Measurements from ENCODE around the gene SHISA6.
A peak's percentile ranks its signal among the peaks of the same experiment; 100 is the strongest.
"Not testable (repeated sequence)": the region's sequence is repeated elsewhere in the genome, so short reads cannot be mapped to it uniquely, and the experiment has no call there.

The SHISA6 gene

DNA sequence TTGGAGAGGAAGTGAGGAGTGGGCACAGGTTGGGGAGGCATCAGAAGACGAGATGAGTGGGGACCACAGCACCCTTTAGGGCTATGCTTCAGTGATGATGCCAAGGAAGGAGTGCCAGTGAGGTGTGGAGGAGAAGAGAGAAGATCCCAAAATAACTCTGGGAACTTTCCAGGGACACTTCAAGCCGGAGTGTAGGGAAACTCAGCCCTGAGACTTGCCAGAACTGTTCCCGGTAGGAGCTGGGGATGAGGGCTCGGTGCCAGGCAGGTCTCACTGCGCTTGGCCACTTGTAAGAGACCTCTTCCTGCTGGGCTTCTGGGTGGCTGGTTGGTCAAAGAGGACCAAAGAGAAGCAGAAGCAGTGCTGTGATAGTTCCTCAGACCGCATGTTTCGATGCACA, 63.6 kb downstream of the SHISA6 start:
- DNase-seq = no peak

DNA sequence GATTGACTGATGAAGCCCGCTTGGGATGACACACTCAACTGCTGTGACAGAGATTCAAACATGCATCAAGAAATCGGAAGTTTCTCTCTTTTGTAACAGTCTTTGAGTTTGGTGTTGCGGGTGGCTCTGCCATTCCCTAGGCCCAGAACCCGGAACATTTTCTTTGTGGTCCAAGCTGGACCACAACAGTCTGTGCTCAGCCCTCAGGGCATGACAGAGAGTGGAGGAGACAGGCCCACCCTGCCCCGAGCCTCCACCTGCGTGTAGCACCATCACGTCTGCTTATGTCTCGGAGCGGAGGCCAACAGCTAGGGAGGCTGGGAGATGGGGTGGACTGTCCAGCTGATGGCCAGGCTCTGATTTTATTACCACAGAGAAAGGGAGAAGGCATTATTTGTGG, 64.5 kb downstream of the SHISA6 start:
- no peak for DNase-seq

DNA sequence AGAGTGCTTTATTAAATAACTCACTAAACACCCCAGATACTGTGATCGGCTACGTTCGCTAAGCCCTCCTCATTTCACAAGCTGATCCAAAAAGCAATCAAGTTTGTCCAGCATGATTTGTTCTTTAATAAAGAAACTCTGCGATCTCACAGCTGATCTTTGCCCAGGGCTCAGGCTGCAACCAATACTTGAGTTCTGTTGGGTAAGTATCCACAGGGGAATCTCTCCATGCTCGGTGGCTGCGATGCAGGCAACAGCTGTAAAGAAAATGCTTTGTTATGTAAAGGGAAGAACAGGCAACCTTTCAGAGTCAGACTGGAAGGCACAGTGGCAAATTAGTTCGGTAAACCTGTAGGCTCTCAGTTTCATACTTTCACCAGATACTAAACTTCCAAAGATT, 67.5 kb downstream of the SHISA6 start:
- no peak for DNase-seq

DNA sequence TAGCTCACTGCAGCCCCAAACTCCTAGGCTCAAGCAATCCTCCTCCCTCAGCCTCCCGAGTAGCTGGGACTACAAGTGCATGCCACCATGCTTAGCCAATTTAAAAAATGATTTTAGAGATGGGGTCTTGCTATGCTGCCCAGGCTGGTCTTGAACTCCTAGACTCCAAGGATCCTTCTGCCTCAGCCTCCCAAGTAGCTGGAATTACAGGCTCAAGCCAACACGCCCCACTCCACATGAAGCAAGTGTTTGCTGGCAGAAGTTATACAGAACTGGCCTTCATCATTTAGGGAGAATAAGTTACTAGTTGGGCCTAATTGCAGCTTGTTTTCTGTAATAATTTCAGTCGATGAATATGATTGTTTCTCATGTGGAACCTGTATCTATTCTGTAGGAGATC, 68.0 kb downstream of the SHISA6 start:
- no peak for DNase-seq

DNA sequence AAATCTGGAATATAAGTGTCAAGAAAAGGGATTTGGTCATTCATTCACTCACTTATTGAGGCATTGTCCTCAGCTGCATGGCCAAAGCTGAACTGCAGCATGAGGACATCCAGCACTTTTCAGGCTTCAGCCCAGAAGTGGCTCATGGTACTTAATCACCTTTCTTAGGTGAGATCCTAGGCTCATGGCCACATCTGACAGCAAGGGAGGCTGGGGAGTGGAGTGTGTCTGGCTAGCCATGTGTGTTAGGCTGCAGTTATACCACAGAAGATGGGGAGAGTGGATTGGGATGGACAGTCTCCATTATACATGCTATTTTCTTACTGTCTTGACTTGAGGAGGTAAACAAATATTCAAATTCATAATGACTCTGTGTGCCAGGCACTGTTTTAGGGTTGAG, 68.8 kb downstream of the SHISA6 start:
- no peak for DNase-seq

DNA sequence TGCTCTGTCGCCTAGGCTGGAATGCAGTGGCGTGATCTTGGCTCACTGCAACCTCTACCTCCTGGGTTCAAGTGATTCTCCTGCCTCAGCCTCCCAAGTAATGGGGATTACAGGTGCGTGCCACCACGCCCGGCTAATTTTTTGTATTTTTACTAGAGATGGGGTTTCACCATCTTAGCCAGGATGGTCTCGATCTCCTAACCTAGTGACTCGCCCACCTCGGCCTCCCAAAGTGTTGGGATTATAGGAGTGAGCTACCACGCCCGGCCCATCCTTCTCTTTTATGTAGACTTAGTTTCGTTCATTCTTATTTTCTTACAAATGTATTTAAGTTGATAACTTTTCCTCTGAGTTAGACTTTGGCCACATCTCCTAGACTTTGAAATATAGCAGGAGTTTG, 75.4 kb downstream of the SHISA6 start:
- not testable (repeated sequence) for DNase-seq

DNA sequence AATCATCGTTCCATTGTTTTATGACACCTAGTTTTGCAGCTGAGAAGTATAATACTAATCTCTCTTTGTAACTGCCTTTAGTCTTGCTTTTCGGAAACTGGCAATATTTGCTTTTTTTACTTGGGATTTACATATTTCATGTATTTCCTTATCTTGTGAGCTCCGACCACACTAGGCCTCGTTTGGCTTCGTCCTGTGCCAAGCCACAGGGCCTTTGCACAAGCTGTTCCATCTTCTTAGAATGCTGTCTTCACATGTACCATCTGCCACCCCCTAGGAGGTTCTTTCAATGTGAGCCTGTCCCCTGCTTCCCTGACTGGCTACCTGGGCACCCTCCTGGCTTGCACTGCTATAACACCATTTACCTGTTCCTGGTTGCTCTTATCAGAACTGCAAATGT, 77.2 kb downstream of the SHISA6 start:
- DNase-seq = no peak

DNA sequence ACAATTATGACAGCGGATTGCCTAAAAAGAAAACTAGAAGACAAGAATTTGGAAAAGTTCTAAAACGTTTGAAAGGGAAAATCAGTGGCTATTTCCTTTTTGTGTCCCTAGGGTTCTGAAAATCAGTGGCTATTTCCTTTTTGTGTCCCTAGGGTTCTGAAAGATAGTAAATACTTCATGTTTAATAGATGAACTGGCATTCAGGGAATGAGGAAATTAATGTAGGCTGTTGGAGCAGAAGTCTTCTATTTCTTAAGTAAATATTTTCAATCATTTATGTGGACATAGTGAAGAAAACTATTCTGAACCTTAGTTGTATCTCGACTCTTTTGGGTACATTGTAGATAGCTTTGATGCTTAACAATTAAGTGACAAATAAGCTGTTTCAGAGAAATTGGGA, 78.9 kb downstream of the SHISA6 start:
- DNase-seq = no peak

DNA sequence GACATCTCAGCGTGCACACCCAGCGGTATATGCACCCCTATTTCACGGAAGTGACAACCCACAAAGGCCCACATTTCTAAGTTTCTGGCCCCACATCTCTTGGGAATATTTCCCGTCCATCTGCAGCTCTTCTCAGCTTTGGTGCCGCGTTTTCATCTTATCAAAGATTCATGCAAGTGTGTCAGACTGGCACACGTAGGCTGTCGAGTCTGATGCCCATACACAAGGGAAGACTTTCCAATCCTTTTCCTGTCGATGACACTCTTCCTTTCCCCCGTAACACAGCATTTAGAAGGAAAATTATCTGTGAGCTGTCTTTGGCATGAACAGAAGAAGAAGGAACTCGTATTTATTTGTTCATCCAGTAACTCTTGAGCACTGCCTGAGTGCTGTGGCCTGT, 83.0 kb downstream of the SHISA6 start:
- DNase-seq = no peak

DNA sequence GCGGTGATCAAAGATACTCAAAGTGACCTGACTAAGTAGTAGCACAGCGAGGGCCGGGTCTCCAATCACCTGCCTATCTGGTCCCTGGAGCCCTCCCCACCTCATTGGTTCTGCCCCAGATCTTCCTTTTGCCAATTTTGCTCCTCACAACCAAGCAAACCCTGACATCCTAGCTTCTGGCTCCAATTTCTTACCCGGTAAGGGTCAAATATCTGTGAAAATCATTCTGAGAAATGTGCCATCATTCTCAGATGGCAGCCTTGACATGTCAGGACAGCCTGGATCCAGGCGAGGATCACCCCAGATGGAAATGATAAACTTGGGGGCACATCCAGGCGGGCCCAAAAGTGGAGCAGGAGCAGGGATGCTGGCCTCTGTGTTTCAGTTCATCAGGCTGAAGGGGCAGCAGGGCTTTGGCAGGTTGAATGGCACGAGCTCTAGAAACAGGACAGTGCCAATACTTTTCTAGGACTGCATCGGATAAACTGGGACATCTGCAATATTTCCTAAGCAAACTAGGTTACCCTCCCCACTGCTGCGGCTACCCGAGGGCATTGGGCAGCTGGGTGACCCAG, 83.9 kb downstream of the SHISA6 start:
- DNase-seq = no peak

DNA sequence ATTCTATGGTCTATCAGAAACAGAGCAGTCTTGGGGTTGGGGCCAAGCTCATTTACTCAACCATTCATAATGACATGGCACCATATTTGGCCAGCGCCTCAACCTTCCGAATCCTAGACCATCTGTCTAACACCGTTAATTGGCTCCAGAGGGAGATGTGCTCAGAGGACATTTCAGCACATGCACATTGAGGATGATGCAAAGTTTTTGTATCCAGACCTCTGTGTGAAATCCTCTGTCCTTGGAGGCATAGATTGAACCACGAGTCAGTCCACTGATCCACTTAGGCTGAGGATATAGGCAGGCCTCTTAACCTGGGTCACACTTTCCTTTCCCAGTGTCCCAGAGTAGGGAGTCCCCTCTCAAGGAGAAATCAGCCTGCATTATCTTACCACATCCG, 85.5 kb downstream of the SHISA6 start:
- peak; percentile 98 for DNase-seq

DNA sequence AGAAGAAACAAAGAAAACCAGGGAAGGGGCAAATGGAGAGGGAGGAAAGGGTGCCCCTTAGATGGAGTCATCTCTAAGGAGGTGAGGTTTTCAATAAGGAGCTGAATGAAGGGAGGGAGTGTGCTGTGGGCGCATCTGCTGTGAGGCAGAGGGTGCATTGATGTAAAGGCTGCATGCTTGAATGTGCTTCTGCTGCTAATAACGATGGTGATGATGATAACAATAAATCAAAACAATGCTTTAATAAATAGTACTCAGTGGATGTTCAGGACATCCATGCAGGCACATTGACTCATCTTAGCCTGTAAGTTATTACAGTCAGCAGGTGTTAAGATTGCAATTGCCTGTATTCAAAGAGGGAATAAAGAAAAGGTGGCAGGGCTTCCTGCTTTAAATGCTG, 87.8 kb downstream of the SHISA6 start:
- DNase-seq = no peak

DNA sequence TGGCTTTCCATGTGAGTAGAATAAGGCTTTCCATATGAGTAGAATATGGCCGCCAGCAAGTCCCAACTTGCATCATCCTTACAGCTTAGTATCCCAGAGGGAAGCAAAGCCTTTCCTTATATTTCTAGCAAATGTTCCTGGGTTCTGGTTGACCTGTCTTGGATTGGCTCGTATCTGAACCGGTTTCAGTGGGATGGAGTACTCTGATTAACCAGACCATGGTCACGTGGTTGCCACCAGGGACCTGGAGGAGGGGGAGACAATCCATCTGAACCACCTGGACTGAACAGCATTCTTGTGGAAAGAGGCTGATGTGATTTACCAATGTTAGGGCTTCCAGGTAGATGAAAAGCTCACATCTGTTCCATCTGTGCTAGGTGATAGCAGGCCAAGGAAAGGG, 89.0 kb downstream of the SHISA6 start:
- peak; percentile 50 for DNase-seq

DNA sequence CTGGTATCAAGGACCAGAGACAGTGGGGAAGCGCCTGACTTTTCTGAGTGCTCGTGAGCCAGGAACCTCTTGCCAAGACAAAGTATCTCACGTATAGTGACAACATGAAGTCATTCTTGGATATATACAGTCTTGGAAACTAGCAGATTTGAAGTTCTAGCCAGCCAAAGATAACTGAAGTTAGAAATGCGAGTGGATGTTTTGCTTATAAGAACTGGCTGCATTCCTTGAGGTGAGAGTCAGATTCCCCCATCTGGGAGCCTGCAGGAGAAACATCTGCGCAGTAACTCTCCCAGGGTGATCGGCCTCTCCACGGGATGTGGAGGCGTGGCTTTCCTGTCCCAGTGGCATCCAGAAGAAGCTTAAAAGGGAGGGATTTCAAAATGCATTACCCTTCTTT, 89.8 kb downstream of the SHISA6 start:
- peak; percentile 95 for DNase-seq

DNA sequence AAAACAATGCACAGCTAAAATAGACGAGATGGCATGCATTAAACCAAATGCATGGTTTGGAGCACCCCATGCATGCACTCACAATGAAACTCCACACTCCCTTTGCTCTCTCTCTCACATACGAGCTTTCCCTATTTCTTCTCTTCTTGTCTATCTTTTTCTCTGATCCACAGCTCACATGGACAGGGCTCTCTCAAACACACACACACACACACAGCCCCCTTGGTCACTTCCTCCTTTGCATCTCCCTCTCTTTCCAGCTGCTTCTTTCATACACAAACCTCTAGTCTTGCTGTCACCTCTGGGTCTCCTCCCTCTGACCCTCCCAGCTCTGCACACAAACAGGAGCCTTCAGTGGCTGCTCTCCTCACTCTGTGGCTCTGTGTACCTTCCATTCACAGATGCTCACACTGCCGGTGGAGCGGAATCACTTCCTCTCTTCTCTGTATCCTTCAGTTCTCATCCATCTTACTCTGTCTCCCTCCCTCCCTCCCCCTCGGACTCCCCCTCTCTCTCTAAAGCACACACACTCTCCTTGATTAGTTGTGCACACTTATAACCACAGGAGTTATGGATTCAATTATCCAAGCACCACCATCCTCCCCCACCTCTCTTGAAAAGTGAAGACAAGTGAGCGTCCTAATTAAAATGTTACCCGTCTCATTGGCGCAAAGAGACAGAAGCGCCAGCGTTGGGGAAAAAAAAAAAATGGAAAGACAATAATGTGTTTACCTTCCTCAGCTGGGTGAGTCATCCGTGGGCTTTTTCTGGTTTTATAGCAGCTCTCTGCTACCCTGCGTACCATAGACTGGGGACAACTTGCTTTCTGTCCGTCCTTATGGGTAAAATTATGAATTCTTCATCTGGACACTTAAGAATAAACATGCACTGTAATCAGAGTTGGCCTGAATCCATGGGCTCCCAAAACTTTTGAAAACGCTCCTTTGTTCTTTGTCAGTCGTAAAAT, 90.8 kb downstream of the SHISA6 start:
- peak; percentile 77 for DNase-seq

DNA sequence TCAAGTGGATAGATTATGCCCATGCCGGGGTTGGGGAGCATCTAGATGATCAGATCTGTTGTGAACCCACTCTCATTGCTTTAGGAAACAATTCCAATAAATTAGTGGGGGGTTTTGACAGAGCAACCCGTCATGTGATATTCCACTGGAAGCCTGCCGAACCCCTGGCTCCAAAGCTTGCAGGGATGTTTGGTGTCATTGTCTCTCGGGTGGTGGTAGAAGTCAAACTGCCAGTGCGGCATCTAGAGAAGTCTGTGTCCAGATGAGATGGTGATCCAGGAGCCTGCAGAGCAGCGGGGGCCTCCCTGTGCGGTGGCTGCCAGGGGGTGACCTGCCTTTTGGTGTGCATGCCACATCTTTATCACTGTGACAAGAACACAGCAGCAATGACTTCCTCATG, 91.7 kb downstream of the SHISA6 start:
- no peak for DNase-seq

DNA sequence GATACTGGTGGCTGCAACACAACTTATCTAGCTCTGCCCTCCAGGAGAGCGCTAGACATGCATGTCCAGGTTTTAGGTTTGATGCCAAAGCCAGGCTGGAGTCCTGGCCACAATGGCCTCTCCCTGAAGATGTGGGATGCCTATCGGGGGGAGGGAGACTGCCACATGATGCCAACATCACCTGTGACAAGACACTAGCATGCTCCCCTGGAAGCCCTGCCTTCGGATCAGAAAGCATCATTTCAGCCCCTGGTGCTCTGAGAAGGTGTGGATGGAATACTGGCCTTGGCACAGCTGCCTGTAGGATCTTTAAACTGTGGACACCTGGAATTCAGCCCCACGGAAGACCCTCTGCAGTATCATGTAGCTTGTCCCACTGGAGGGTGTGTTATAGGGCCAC, 93.5 kb downstream of the SHISA6 start:
- no peak for DNase-seq

DNA sequence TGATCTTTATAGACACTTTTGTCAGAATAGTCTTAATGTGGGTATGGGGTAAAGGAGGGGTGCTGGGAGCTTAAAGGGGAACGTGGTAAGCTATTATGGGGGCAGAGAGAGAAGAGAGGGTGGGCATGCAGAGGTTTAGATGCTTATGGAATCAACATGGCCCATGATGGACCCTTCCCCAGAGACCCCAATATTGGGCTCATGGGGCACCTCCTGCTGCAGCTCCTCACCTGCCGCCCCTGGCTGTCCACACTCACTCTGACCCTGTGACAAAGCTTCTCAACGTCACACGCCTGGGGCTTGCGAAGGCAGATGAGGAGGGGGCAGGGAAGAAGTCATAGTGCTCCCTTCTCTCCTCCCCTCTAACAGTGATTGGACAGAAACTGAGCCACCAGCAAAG, 95.3 kb downstream of the SHISA6 start:
- DNase-seq = no peak

DNA sequence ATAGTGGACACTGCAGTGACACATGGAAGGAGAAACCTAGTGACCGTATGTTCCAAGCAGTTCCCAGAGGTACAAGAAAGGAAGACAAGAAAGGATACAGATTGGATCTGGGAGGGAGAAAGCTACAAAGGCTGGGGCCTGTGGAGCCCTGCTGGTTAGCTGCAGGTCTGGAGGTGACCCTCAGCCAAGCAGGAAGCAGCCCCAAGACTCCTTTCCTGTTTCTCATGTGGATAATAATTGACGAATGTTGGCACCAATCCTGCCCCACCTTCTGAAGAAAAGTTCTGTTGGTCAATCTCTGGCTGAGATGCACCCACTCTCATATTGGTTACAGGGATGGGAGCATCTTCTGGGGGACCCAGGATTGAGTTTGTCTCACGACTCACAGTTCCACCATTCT, 99.8 kb downstream of the SHISA6 start:
- no peak for DNase-seq

DNA sequence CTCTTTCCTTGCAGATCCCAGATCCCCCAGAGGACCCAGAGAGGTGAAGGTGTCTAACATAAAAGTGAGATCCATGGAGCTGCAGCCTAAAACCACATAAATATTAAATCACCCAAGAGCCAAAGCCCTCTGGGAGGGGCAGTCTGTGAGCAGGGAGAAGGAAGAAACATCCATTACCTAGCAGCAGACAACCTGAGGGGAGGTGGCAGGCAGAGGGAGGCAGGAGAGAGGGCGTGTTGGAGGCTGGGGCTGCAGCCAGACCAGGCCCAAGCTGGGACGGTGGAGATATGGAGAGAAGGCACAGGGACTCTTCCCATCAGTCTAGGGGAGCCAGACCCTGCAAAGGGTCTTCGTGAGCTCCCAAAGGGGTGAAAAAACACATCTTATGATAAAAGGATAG, 101.1 kb downstream of the SHISA6 start:
- no peak for DNase-seq

DNA sequence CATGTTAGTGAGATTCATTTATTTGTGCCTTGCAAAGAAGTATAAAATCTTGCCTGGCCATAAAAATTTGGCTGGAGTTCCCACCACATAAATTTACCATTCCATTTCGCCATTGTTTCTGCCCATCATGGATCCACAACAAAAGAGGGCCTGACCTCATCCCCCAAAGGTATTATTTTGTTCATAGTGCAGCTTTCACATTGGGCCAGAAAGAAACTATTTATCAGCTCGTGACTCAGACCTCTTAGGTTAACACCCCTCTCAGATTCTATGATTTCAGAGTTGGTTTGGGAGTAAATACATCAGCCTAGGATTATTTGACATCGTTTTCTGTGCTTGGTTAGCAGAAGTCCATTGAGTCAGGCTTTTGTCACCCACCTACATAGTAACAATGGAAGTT, 108.1 kb downstream of the SHISA6 start:
- DNase-seq = no peak

DNA sequence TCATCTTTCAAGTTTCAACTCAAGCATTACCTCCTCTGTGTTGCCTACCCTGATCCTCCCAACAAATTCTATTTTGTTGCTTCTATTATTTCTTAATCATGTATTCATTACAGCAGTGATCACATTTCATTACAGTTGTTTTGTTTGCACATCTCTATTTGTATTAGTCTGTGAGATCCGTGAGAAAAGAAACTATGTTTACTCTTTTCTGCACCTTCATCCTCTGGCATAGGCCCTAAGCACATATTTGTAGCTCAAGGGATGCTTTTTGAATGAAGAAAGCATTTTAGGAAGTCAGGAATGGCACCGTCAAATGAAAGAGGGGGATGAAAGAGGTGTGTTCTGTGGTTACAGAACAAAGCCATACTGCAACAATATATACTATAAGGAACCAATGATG, 110.5 kb downstream of the SHISA6 start:
- DNase-seq = no peak

DNA sequence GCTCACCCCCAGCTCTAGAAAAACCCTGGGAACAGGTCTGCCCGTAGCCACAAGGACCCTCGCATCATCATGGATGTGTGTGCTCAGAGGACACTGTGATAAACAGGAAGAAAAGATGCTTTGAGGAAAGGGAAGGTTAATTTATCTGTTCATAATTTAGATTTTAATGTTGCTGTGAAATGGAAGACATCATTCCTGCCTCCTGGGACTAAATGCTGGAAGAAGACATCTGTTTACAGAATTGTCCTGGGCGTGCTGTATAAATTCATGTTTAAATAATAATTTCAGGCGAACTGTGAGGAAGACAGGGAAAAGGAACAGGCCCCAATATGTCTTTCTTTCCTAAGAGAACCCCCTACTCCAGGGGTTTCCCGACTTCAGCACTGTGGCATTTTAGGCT, 112.6 kb downstream of the SHISA6 start:
- DNase-seq = no peak

DNA sequence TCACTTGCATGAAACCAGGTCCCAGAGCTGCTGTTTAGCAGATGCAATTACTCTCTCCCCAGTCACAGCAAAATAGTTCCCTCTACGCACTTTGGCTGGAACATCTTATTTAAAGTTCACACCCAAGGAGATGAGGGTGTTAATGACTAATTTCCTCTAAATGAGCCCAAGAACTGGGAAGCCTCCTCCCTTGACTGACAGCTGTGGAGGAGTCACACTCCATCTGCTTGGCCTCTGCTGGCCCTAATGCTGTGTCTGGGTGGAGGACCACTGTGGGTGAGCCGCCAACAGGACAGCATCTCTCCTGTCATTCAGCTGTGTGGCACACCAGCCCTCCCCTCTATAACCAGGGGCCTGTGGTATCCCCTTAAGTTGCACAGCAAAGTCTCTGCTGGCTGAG, 115.4 kb downstream of the SHISA6 start:
- peak; percentile 50 for DNase-seq
